GM12892 (cell line): ENCODE measurements around the gene SLC25A24.

Experiments
- DNase-seq: peaks from one replicate; pipeline ENCODE4 v3.0.0; 2011; ENCODE audit not compliant: insufficient read length
- FAIRE-seq: peaks from 2 replicates; lab custom pipeline; 2011; peaks lifted over from hg19 to GRCh38; lab: Jason Lieb, UNC
- POLR2A ChIP-seq: IDR thresholded peaks from 2 replicates; pipeline ENCODE4 v1.6.1; 2011; ENCODE audit warnings: low read depth, low read length, control low read depth
- POLR2AphosphoS5 ChIP-seq: IDR thresholded peaks from 2 replicates; pipeline ENCODE4 v1.6.1; 2011; ENCODE audit warnings: low read depth, low read length, control low read depth
- TAF1 ChIP-seq: IDR thresholded peaks from 2 replicates; pipeline ENCODE4 v1.6.1; 2011; ENCODE audit warnings: low read depth, mild to moderate bottlenecking, control low read depth, low read length, borderline replicate concordance

Gene SLC25A24

GRCh38 chr1:108124622-108125311 lies 75.4 kb downstream of the SLC25A24 start:
- FAIRE-seq, result no peak
- DNase-seq, result no peak
- TF ChIP-seq TAF1, result no peak
- no peak for TF ChIP-seq POLR2A
- no peak for TF ChIP-seq POLR2AphosphoS5

- TF ChIP-seq TAF1 (no peak), POLR2A (no peak), POLR2AphosphoS5 (no peak)
- no peak for DNase-seq
- no peak for FAIRE-seq
These were observed 76.1 kb downstream of the SLC25A24 start for GRCh38 chr1:108124023-108124422.

- FAIRE-seq, result no peak
- TF ChIP-seq POLR2A (no peak), POLR2AphosphoS5 (no peak), TAF1 (no peak)
- DNase-seq, result no peak
These were observed 78.6 kb downstream of the SLC25A24 start for GRCh38 chr1:108121358-108122143.

GRCh38 chr1:108120163-108120562 lies 80.0 kb downstream of the SLC25A24 start:
- no peak for DNase-seq
- FAIRE-seq, result no peak
- TF ChIP-seq TAF1 (no peak), POLR2AphosphoS5 (no peak), POLR2A (no peak)

- TF ChIP-seq POLR2AphosphoS5 (no peak), POLR2A (no peak), TAF1 (no peak)
- FAIRE-seq (no peak), DNase-seq (no peak)
These were observed 80.6 kb downstream of the SLC25A24 start for GRCh38 chr1:108119500-108119899.

GRCh38 chr1:108117945-108118902 lies 81.9 kb downstream of the SLC25A24 start:
- no peak for TF ChIP-seq POLR2AphosphoS5
- no peak for TF ChIP-seq TAF1
- TF ChIP-seq POLR2A, result no peak
- FAIRE-seq (no peak), DNase-seq (no peak)

GRCh38 chr1:108117237-108117636 lies 82.9 kb downstream of the SLC25A24 start:
- no peak for FAIRE-seq

GRCh38 chr1:108114033-108114599 lies 86.0 kb downstream of the SLC25A24 start:
- FAIRE-seq (no peak), DNase-seq (no peak)

More at GRCh38 chr1:108117237-108117636, 82.9 kb downstream of the SLC25A24 start:
- TF ChIP-seq POLR2A, result no peak
- no peak for TF ChIP-seq POLR2AphosphoS5
- TF ChIP-seq TAF1, result no peak
- no peak for DNase-seq

GRCh38 chr1:108113496-108113895 lies 86.6 kb downstream of the SLC25A24 start:
- no peak for TF ChIP-seq POLR2A
- TF ChIP-seq TAF1, result no peak
- no peak for TF ChIP-seq POLR2AphosphoS5
- no peak for FAIRE-seq
- no peak for DNase-seq

More at GRCh38 chr1:108114033-108114599, 86.0 kb downstream of the SLC25A24 start:
- TF ChIP-seq POLR2AphosphoS5 (no peak), POLR2A (no peak), TAF1 (no peak)

- TF ChIP-seq POLR2AphosphoS5, result no peak
- no peak for DNase-seq
- FAIRE-seq, result no peak
These were observed 90.7 kb downstream of the SLC25A24 start for GRCh38 chr1:108109295-108109973.

GRCh38 chr1:108108119-108108518 lies 92.0 kb downstream of the SLC25A24 start:
- no peak for FAIRE-seq
- TF ChIP-seq POLR2AphosphoS5 (no peak), TAF1 (no peak), POLR2A (no peak)
- DNase-seq, result no peak

GRCh38 chr1:108107658-108108057 lies 92.5 kb downstream of the SLC25A24 start:
- no peak for DNase-seq

More at GRCh38 chr1:108107658-108108057, 92.5 kb downstream of the SLC25A24 start:
- no peak for TF ChIP-seq POLR2AphosphoS5
- no peak for TF ChIP-seq POLR2A
- TF ChIP-seq TAF1, result no peak
- no peak for FAIRE-seq
